GM18499 (cell line): ENCODE data around the gene HECTD4.
"Not testable (repeated sequence)": the region's sequence is repeated elsewhere in the genome, so short reads cannot be mapped to it uniquely, and the experiment has no call there.

Experiments
- ATAC-seq: cut with Tn5 transposase; IDR thresholded peaks from one replicate; pipeline ENCODE4 v1.9.1; 2021; ENCODE audit warnings: moderate number of reproducible peaks; ENCODE audit not compliant: insufficient read depth, unreplicated experiment

The HECTD4 gene

GRCh38 chr12:112381883-112382796, at the start of gene HECTD4:
Gene HECTD4, minus strand, starts transcription at chr12:112382431. Its CDS starts 303 bp downstream, at chr12:112382128.
- ATAC-seq = peak; percentile 39

- ATAC-seq = no peak
These were observed 49.7 kb upstream of the HECTD4 start for GRCh38 chr12:112431965-112432364.

GRCh38 chr12:112430929-112431328, 48.7 kb upstream of the HECTD4 start:
- no peak for ATAC-seq

- ATAC-seq = no peak
These were observed 45.5 kb upstream of the HECTD4 start for GRCh38 chr12:112427760-112428159.

- ATAC-seq = no peak
These were observed 43.6 kb upstream of the HECTD4 start for GRCh38 chr12:112425582-112426382.

- ATAC-seq = no peak
These were observed 41.9 kb upstream of the HECTD4 start for GRCh38 chr12:112424126-112424525.

- ATAC-seq = no peak
These were observed 40.3 kb upstream of the HECTD4 start for GRCh38 chr12:112422531-112422930.

- ATAC-seq = no peak
These were observed 39.1 kb upstream of the HECTD4 start for GRCh38 chr12:112421363-112421762.

- ATAC-seq = no peak
These were observed 38.5 kb upstream of the HECTD4 start for GRCh38 chr12:112420740-112421139.

- no peak for ATAC-seq
These were observed 37.3 kb upstream of the HECTD4 start for GRCh38 chr12:112419297-112420133.

- no peak for ATAC-seq
These were observed 36.5 kb upstream of the HECTD4 start, which contains the start of gene PTPN11 for GRCh38 chr12:112418608-112419296. Gene PTPN11, plus strand, starts transcription at chr12:112418947. Its CDS starts 165 bp downstream, at chr12:112419112.

- no peak for ATAC-seq
These were observed 36.0 kb upstream of the HECTD4 start for GRCh38 chr12:112418273-112418607.

GRCh38 chr12:112415457-112415856, 33.2 kb upstream of the HECTD4 start:
- not testable (repeated sequence) for ATAC-seq

GRCh38 chr12:112413855-112414625, 31.8 kb upstream of the HECTD4 start:
- no peak for ATAC-seq

GRCh38 chr12:112409906-112410244, 27.6 kb upstream of the HECTD4 start:
- no peak for ATAC-seq

GRCh38 chr12:112409064-112409905, 27.1 kb upstream of the HECTD4 start, which contains the start of gene RPL6:
Gene RPL6, minus strand, starts transcription at chr12:112409605. Its CDS starts 949 bp downstream, at chr12:112408656.
- ATAC-seq = no peak

- ATAC-seq = no peak
These were observed 26.4 kb upstream of the HECTD4 start for GRCh38 chr12:112408621-112409020.

GRCh38 chr12:112407683-112408082, 25.5 kb upstream of the HECTD4 start:
- ATAC-seq = not testable (repeated sequence)
